GM12864 (cell line): ENCODE data around the gene ARHGAP27.

Source experiments
- DNase-seq: peaks from one replicate; pipeline ENCODE4 v3.0.0-alpha.2; 2011; ENCODE audit warnings: low read depth
- H3K4me3 ChIP-seq: 2 replicates; pipeline ENCODE4 v1.5.1; 2011; ENCODE audit warnings: mild to moderate bottlenecking, low read depth, low read length, control low read depth
- CTCF ChIP-seq: IDR thresholded peaks from 2 replicates; pipeline ENCODE4 v1.5.1; 2011; ENCODE audit warnings: low read depth, mild to moderate bottlenecking, moderate library complexity, low read length, control low read depth, inconsistent platforms; ENCODE audit errors: missing control alignments

Gene ARHGAP27

GRCh38 chr17:45425125-45425983 is 7.3 kb downstream of the ARHGAP27 start:
- no peak overlapping the region for H3K4me3 ChIP-seq
- no peak for TF ChIP-seq CTCF

DNA sequence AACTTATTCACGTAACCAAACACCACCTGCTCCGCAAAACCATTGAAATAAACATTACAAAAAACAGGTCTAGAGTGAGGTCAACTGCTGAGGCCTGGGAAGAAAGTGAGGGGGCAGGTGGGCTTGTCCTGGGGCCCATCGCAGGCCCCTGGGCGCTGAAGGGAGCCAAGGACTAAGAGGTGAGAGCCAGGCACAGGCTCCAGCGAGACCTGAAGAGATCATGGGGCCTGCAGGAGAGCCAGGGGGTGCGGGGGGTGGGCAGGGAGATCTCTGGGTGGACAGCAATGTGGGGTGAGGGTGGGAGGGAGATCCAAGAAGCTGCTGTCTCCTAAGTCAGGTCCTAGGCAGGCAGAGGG is 7.9 kb downstream of the ARHGAP27 start:
- no peak for DNase-seq
- no peak for TF ChIP-seq CTCF
- no peak overlapping the region for H3K4me3 ChIP-seq

More at GRCh38 chr17:45425125-45425983, 7.3 kb downstream of the ARHGAP27 start:
- no peak for DNase-seq

DNA sequence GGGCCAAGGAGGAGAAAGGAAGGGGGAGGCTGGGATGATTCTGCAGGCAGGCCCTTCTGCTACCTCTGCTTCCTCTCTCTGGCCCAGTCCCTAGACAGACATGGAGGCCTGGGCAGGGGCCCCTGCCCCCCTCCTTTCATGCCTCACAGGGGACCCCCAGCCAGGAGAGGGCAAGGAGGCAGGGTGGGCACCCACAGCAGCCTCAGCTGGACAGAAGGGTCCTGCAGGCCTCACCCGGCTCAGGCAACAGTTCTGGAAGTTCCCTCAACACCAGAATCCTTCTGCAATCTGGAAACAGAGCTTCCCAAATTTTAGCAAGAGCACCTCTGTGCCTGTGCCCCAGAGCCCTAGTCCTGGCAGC is 8.7 kb downstream of the ARHGAP27 start:
- no peak for TF ChIP-seq CTCF
- no peak for DNase-seq
- H3K4me3 ChIP-seq = no peak overlapping the region

DNA sequence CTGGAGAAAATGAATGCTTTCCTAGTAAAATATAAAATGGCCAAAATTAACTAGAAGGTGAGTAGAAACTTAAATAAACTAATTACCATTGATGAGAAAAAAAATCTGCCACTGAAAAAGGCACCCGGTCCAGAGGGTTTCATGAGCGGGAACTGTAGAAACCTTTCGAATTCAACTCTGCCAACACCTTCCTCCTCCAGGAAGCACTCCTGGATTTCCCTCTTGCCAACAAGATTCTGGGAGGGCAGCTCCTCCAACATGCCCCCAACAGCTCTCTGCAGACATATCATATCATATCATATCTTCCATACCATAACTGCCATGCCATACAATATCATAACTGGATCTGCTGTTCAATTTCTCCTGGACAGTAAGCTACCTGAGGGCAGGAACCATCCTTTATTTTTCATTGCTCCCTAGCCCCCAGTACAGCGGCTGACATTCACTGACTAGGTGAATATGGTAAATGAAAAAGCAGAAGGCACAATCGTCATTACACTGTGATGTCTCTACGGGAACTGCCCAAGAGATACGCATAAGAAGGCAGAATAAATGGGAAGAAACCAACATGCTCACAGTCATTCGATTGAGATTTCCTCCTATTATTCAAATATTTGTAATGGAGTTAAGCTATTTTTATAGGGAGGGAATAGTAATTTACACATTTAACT is 9.2 kb downstream of the ARHGAP27 start:
- H3K4me3 ChIP-seq = no peak overlapping the region
- DNase-seq = no peak
- TF ChIP-seq CTCF = no peak

DNA sequence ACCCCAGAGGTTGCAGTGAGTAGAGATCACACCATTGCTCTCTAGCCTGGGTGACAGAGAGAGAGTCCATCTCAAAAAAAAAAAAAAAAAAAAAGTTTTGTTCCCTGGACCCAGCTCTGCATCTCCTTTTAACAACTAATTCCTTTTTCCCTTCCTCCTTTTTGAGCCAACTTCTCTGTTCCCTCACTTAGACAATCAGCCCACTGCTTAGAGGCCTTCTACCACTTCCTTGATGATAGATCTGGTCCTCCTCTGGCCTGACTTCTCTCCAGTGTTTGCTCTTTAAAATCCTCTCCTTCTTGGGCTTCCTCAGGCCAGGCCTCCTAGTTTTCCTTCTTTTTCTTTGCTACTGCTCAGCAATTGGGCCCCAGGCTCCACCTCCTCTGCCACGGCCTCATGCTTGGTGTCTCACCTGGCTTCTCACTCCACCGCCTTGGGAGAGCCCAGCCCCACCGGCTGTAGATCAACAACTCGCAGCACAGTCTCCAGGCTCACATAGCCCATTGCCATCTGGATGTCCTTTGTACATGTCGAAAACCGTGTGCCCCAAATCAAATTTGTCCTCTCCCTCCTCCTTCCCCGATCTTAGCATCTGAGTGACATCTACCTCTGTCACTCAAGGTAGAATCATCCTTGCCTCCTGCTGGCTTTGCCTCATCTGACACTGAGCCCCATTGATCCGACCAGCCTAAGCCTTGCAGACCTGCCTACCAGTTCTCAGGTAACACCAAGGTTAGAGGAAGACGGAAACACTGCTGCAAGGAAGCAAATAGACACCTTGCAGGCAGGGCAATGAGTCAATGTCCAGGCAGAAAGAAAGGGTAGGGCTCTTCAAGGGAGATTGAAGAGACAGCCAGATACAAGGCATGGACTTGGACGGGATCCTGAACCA is 17.4 kb downstream of the ARHGAP27 start:
- DNase-seq = no peak
- TF ChIP-seq CTCF = no peak
- no peak overlapping the region for H3K4me3 ChIP-seq

GRCh38 chr17:45413498-45413923 is 19.2 kb downstream of the ARHGAP27 start:
- TF ChIP-seq CTCF = no peak
- no peak for DNase-seq
- H3K4me3 ChIP-seq = no peak overlapping the region
